ENCODE results near the gene CYP8B1.

- TF ChIP-seq CTCF (conservative IDR thresholded peaks at IDR 0.05 in 1 of 2, IDR thresholded peaks at IDR 0.05 in 1 of 2; ENCODE audit: extremely low read depth in 1 of 2, insufficient read depth in 1 of 2, low read depth in 1 of 2, low read length in 2 of 2): no peak
- no peak for TF ChIP-seq EZH2 (IDR thresholded peaks at IDR 0.05; ENCODE audit: borderline replicate concordance, low read length)
Observed at GRCh38 chr3:42876940-42877720, 1.5 kb upstream of the CYP8B1 start.

All from mammary epithelial cell (primary cell).